ENCODE results near the gene CCDC102A. TPM values are rescaled to one million over a fixed set of nuclear protein-coding genes. Genes with fewer than 3 reads are reported as not detected.

Gene CCDC102A
- polyA plus RNA-seq, 3 donors = not detected

DNA sequence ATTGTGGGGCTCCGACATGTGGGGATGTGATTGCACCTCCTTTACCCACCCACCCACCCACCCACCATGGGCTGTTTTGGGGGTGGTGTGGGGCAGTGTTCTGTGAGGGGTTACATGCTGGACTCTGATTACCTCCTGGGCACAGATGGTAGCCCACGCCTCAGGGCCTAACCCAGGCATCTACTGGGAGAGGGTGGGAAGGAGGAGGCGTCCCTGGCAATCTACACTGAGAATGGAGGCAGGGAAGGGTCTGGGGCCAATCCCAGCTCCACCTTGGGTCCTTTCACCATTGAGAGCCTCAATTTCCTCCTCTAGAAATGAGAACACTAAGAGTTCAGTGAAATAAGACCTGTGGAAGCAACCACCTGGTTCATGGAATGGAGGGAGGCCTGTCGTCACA, 38.3 kb downstream of the CCDC102A start:
- no peaks in the 10 kb centered on the region for H3K9me3 Mint-ChIP-seq
- intact Hi-C loops (cut with micrococcal nuclease) = no loop called here

DNA sequence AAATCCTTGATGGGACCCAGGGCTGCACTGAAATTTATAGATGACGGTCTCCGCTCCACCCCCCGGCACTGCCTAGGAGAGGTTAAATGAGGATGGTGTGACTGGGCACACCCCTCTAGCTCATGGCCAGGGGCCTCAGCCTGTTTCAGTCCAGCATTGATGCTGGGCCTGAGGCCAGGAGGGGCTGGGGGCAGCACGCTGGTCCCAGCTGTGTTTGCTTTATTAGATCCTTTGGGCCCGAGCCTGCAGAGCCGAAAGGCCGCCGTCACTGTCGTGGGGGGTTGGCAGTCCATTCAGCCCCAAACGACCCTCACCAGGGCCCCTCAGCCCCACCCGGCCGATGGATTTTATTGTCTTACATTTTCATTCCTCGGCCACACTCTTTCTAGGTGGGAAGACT, 39.2 kb downstream of the CCDC102A start:
- Histone ChIP-seq H3K9me3 (replicated peaks in 1 of 2; ENCODE audit: control insufficient read depth in 1 of 2, insufficient read depth in 1 of 2, low read length in 2 of 2) (no peaks in the 10 kb centered on the region), H3K36me3 (replicated peaks in 1 of 2; ENCODE audit: control insufficient read depth in 1 of 2, insufficient read depth in 2 of 2, low read length in 2 of 2) (no peaks in the 10 kb centered on the region), H3K4me1 (ENCODE audit: control insufficient read depth in 1 of 2, insufficient read depth in 2 of 2, low read length in 2 of 2) (no peaks in the 10 kb centered on the region), H3K4me2 (replicated peaks; ENCODE audit: extremely low read depth, low read length, poor library complexity, severe bottlenecking) (no peak overlapping the region), H3K79me2 (ENCODE audit: insufficient read depth, low read length) (no peaks in the 10 kb centered on the region), H2AFZ (ENCODE audit: insufficient read depth, low read depth, low read length, poor library complexity, severe bottlenecking) (no peak overlapping the region), H3K27me3 (ENCODE audit: control insufficient read depth in 2 of 2, insufficient read depth in 2 of 2, low read length in 2 of 2) (no peaks in the 10 kb centered on the region), H3K27ac (ENCODE audit: low read depth in 1 of 2, low read length in 2 of 2) (no peak overlapping the region), H3K9ac (ENCODE audit: insufficient read depth, low read length, poor library complexity, severe bottlenecking) (no peak overlapping the region), H3K4me3 (replicated peaks in 1 of 3; ENCODE audit: low read depth in 2 of 3, low read length in 3 of 3) (no peak overlapping the region), H4K20me1 (ENCODE audit: insufficient read depth, low read length) (no peaks in the 10 kb centered on the region)
- Mint-ChIP-seq H3K36me3 (no peaks in the 10 kb centered on the region), H3K4me1 (no peaks in the 10 kb centered on the region), H3K9me3 (no peaks in the 10 kb centered on the region), H3K27ac (no peak overlapping the region), H3K4me3 (no peak overlapping the region), H3K27me3 (ENCODE audit: low read depth in 3 of 3) (peaks cover 1 to 5% (median 2%) of the 10 kb centered on the region in 3 donors)
- DNase-seq = no peak
- 91% methylated on average over 9 of the region's 13 CpGs for WGBS (ENCODE audit: insufficient coverage)
- TF ChIP-seq, protein P1, sequence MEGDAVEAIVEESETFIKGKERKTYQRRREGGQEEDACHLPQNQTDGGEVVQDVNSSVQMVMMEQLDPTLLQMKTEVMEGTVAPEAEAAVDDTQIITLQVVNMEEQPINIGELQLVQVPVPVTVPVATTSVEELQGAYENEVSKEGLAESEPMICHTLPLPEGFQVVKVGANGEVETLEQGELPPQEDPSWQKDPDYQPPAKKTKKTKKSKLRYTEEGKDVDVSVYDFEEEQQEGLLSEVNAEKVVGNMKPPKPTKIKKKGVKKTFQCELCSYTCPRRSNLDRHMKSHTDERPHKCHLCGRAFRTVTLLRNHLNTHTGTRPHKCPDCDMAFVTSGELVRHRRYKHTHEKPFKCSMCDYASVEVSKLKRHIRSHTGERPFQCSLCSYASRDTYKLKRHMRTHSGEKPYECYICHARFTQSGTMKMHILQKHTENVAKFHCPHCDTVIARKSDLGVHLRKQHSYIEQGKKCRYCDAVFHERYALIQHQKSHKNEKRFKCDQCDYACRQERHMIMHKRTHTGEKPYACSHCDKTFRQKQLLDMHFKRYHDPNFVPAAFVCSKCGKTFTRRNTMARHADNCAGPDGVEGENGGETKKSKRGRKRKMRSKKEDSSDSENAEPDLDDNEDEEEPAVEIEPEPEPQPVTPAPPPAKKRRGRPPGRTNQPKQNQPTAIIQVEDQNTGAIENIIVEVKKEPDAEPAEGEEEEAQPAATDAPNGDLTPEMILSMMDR (IDR thresholded peaks at IDR 0.05) = no peak
- intact Hi-C loops (cut with micrococcal nuclease) = no loop called here

More for the DNA sequence above, 38.3 kb downstream of the CCDC102A start:
- Histone ChIP-seq H3K79me2 (ENCODE audit: insufficient read depth, low read length) (no peaks in the 10 kb centered on the region), H3K4me3 (replicated peaks in 1 of 3; ENCODE audit: low read depth in 2 of 3, low read length in 3 of 3) (no peak overlapping the region), H3K36me3 (replicated peaks in 1 of 2; ENCODE audit: control insufficient read depth in 1 of 2, insufficient read depth in 2 of 2, low read length in 2 of 2) (no peaks in the 10 kb centered on the region), H3K9me3 (replicated peaks in 1 of 2; ENCODE audit: control insufficient read depth in 1 of 2, insufficient read depth in 1 of 2, low read length in 2 of 2) (no peaks in the 10 kb centered on the region), H3K27me3 (ENCODE audit: control insufficient read depth in 2 of 2, insufficient read depth in 2 of 2, low read length in 2 of 2) (no peaks in the 10 kb centered on the region), H3K27ac (ENCODE audit: low read depth in 1 of 2, low read length in 2 of 2) (no peak overlapping the region), H3K4me1 (ENCODE audit: control insufficient read depth in 1 of 2, insufficient read depth in 2 of 2, low read length in 2 of 2) (no peaks in the 10 kb centered on the region), H2AFZ (ENCODE audit: insufficient read depth, low read depth, low read length, poor library complexity, severe bottlenecking) (no peak overlapping the region), H3K9ac (ENCODE audit: insufficient read depth, low read length, poor library complexity, severe bottlenecking) (no peak overlapping the region), H4K20me1 (ENCODE audit: insufficient read depth, low read length) (no peaks in the 10 kb centered on the region), H3K4me2 (replicated peaks; ENCODE audit: extremely low read depth, low read length, poor library complexity, severe bottlenecking) (no peak overlapping the region)
- no peaks in the 10 kb centered on the region for H3K4me1 Mint-ChIP-seq
- DNase-seq = no peak
- H3K4me3 Mint-ChIP-seq = no peak overlapping the region
- H3K27ac Mint-ChIP-seq = no peak overlapping the region
- no peaks in the 10 kb centered on the region for H3K36me3 Mint-ChIP-seq
- no CpG with 5 or more reads among the region's 4 CpGs for WGBS (ENCODE audit: insufficient coverage)
- TF ChIP-seq, protein P1 (IDR thresholded peaks at IDR 0.05) = no peak
- peaks cover 1 to 5% (median 2%) of the 10 kb centered on the region in 3 donors for H3K27me3 Mint-ChIP-seq (ENCODE audit: low read depth in 3 of 3)
